K562 (cell line): Measurements from ENCODE around the gene CCDC27. TPM values are rescaled to one million over a fixed set of nuclear protein-coding genes. Genes with fewer than 3 reads are reported as not detected.

Experiments
- ARHGAP35 ChIP-seq: fragments of 450-650 bp; IDR thresholded peaks from 2 replicates; pipeline ENCODE4 v1.6.1; 2018; ENCODE audit not compliant: partially characterized antibody
- BRD9 ChIP-seq: fragments of 450-650 bp; IDR thresholded peaks from 2 replicates; pipeline ENCODE4 v1.6.1; 2018; ENCODE audit warnings: low read depth; ENCODE audit not compliant: partially characterized antibody
- CREB5 ChIP-seq: fragments of 250-450 bp; sonication (Bioruptor Pico); IDR thresholded peaks from 2 replicates; pipeline ENCODE4 v1.5.0; 2020; ENCODE audit warnings: mild to moderate bottlenecking
- CTCF ChIP-seq, 3 experiments: IDR thresholded peaks in 2 of 3; conservative IDR thresholded peaks in 1 of 3; 2 replicates each; pipeline ENCODE4 v1.5.1; 2011 to 2012; ENCODE audit warnings: low read length in 3 of 3, mild to moderate bottlenecking in 3 of 3, control low read depth in 2 of 3, improper control_type of control experiment in 1 of 3, inconsistent platforms in 1 of 3, low read depth in 1 of 3, mixed read lengths in 1 of 3, moderate library complexity in 1 of 3; ENCODE audit not compliant: insufficient read depth in 2 of 3
- FOXO4 ChIP-seq: fragments of 450-650 bp; formaldehyde crosslinking; IDR thresholded peaks from 2 replicates; pipeline ENCODE4 v1.4.0; 2020; ENCODE audit warnings: mild to moderate bottlenecking, moderate library complexity
- GTF3C2 ChIP-seq: IDR thresholded peaks from 3 replicates; pipeline ENCODE4 v1.6.1; 2011; ENCODE audit warnings: borderline replicate concordance, mild to moderate bottlenecking, moderate library complexity; ENCODE audit not compliant: insufficient read length; ENCODE audit errors: extremely low read depth
- REST ChIP-seq, 2 experiments: fragments of 450-650 bp; formaldehyde crosslinking in 1 of 2; IDR thresholded peaks; 2 replicates each; pipeline versions ENCODE4 v1.4.0 to v1.6.1; 2014 to 2020; ENCODE audit warnings: mild to moderate bottlenecking in 2 of 2, borderline replicate concordance in 1 of 2, low read depth in 1 of 2
- USF1 ChIP-seq: sonication (generic); formaldehyde crosslinking; IDR thresholded peaks from 2 replicates; pipeline ENCODE4 v1.9.0; 2022; ENCODE audit warnings: mild to moderate bottlenecking, missing genetic modification reagents
- polyA plus RNA-seq, 8 experiments: library from polyadenylated mRNA; depleted of rRNA in 4 of 8; stranded (reverse) in 5 of 8; unstranded in 3 of 8; fragments of >200 nt; fragmentation: Nextera tagmentation in 2 of 8; fragmentation: Illumina TruSeq in 1 of 8; extraction: Ambion mirVana in 2 of 8; extraction: Trizol in 1 of 8; gene quantifications; 2 replicates each; pipeline versions ENCODE4 v1.2.1 to v1.2.3, GENCODE V29; 2011 to 2014; ENCODE audit warnings: inconsistent platforms in 1 of 8, missing spikeins in 1 of 8
- total RNA-seq, 7 experiments: library from RNA; depleted of rRNA in 6 of 7; stranded (reverse); fragments of >200 nt in 6 of 7; fragmentation: Illumina TruSeq in 2 of 7; extraction: Trizol in 2 of 7; gene quantifications; 2 replicates each; pipeline versions ENCODE4 v1.2.1 to v1.2.3, GENCODE V29; 2011 to 2021; ENCODE audit warnings: low replicate concordance in 1 of 7

The CCDC27 gene
- total and polyA plus RNA-seq, 9 of the 15 experiments (the other 6 are each of a cell fraction or from before 2014, with no cell fraction given) = 0.01 to 0.04 TPM; not detected in 7

GRCh38 chr1:3774946-3775489 lies 22.8 kb downstream of the CCDC27 start (continued):
- no peak for TF ChIP-seq GTF3C2
- 0 out of 6 replicates have a peak, but pooled peaks of 1 of the 3 experiments have one; percentile 1 for TF ChIP-seq CTCF (IDR thresholded peaks at IDR 0.05 in 2 of 3, conservative IDR thresholded peaks at IDR 0.05 in 1 of 3; ENCODE audit: insufficient read depth in 2 of 3, low read depth in 1 of 3, low read length in 3 of 3)
- no peak for TF ChIP-seq FOXO4
- no peak for TF ChIP-seq CREB5 (CRISPR knock-in tag)
- TF ChIP-seq ARHGAP35 = no peak
- peak; percentile 4; the same call in 1 of the 2 replicates for TF ChIP-seq REST (IDR thresholded peaks at IDR 0.05; ENCODE audit: borderline replicate concordance)
- no peak for TF ChIP-seq REST (CRISPR knock-in tag; IDR thresholded peaks at IDR 0.05; ENCODE audit: low read depth)
- no peak for TF ChIP-seq USF1
- peak; percentile 9 for TF ChIP-seq BRD9
